ENCODE data around the gene MME. TPM values are rescaled to one million over a fixed set of nuclear protein-coding genes. Genes with fewer than 3 reads are reported as not detected.

The MME gene
- total and polyA plus RNA-seq, 2 of the 8 experiments (the other 6 are each of a cell fraction or from before 2014, with no cell fraction given), result 5.0 to 39.6 TPM

DNA sequence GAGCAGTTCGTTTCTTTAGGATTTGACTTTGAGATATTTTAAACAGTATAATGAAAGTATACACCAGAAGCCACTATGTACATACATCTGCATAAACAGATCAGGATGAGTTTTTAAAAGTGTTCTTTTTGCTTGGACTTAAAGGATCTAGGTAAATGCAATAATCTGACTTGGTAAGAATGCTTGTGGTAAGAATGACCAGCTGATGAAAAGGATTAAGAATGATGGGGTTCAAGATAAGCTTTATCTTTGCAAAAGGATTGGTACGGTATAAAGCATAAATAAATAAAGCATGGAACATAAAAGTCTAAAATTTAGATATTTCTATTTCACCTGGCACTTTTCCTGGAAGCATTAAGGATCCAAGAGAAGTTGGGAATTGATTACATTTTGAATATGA, 9.8 kb upstream of the MME start:
- no peak overlapping the region for H2AK5ac ChIP-seq (ENCODE audit: low read depth, low read length)
- no peak overlapping the region for H3K56ac ChIP-seq (replicated peaks; ENCODE audit: insufficient read length, low read depth, low read length)
- no peak overlapping the region for H2BK5ac ChIP-seq (ENCODE audit: low read depth, low read length)
- H2BK15ac ChIP-seq (ENCODE audit: low read length), result no peak overlapping the region
- H3K9ac ChIP-seq (replicated peaks in 1 of 4; ENCODE audit: extremely low read depth in 1 of 4, low read depth in 3 of 4, low read length in 3 of 4), result no peak overlapping the region
- no peak overlapping the region for H3K4me2 ChIP-seq (ENCODE audit: insufficient read depth in 1 of 2, low read depth in 2 of 2, low read length in 2 of 2)
- 88% methylated on average over 2 of the region's 2 CpGs; no CpG with 5 or more reads in 1 of the 2 experiments for WGBS, 2 experiments (ENCODE audit: extremely low coverage in 1 of 2, insufficient coverage in 1 of 2, insufficient read length in 1 of 2, insufficient replicate concordance in 2 of 2, low coverage in 1 of 2, low lambda C conversion rate in 2 of 2, missing lambda C conversion rate in 1 of 2)
- H3K4me1 ChIP-seq (replicated peaks in 1 of 4; ENCODE audit: control insufficient read depth in 3 of 4, insufficient read depth in 4 of 4, low read length in 3 of 4), result peaks cover 0 to 4% (median 0%) of the 10 kb centered on the region in 4 experiments; a peak in 1 of 7 replicates
- no peaks in the 10 kb centered on the region for H3K79me1 ChIP-seq (ENCODE audit: low read depth, low read length)
- 0 out of 4 replicates have a peak, but pooled peaks cover 0 to 3% of the 10 kb centered on the region in 2 experiments for H3K9me3 ChIP-seq (ENCODE audit: insufficient read depth in 2 of 2, low read depth in 1 of 2, low read length in 1 of 2)
- no peak overlapping the region for H3K4ac ChIP-seq (replicated peaks; ENCODE audit: insufficient read length, low read depth, low read length)
- ChIA-PET POLR2A (ENCODE audit: partially characterized antibody) (no interaction called here), CTCF (ENCODE audit: partially characterized antibody) (no interaction called here)
- no peak overlapping the region for H3K27ac ChIP-seq (ENCODE audit: low read depth, low read length)
- H3K27me3 ChIP-seq (replicated peaks in 1 of 4; ENCODE audit: control insufficient read depth in 3 of 4, extremely low read depth in 1 of 4, insufficient read depth in 3 of 4, low read length in 3 of 4), result no peaks in the 10 kb centered on the region
- no peak for DNase-seq (ENCODE audit: low read depth in 1 of 2, low spot score in 2 of 2)
- H3K36me3 ChIP-seq (ENCODE audit: control insufficient read depth in 2 of 4, insufficient read depth in 4 of 4, low read length in 3 of 4), result no peaks in the 10 kb centered on the region
- no peaks in the 10 kb centered on the region for H3K23me2 ChIP-seq (ENCODE audit: low read depth, low read length)
- no peak overlapping the region for H2BK12ac ChIP-seq (ENCODE audit: low read depth, low read length)
- no peak overlapping the region for H3K18ac ChIP-seq (ENCODE audit: extremely low read depth, low read length)
- no peak overlapping the region for H3K23ac ChIP-seq (ENCODE audit: insufficient read length)
- no peak overlapping the region for H3K4me3 ChIP-seq (ENCODE audit: extremely low read depth in 1 of 4, insufficient read depth in 2 of 4, low read depth in 3 of 4, low read length in 4 of 4)
- H3K79me2 ChIP-seq (ENCODE audit: control insufficient read depth in 1 of 2, insufficient read depth in 2 of 2, low read length in 2 of 2), result no peaks in the 10 kb centered on the region
- no peaks in the 10 kb centered on the region for H4K20me1 ChIP-seq (replicated peaks in 1 of 2; ENCODE audit: control insufficient read depth in 1 of 2, insufficient read depth in 2 of 2, low read length in 2 of 2)
- no peak overlapping the region for H3K14ac ChIP-seq (ENCODE audit: insufficient read length)
- no peak overlapping the region for H2BK20ac ChIP-seq (ENCODE audit: low read length)
- no peak overlapping the region for H2AFZ ChIP-seq (ENCODE audit: low read length)
- TF ChIP-seq CBX8 (IDR thresholded peaks at IDR 0.05; ENCODE audit: borderline replicate concordance, low read depth, low read length), result no peak
- no peak for TF ChIP-seq YY1 (IDR thresholded peaks at IDR 0.05; ENCODE audit: low read depth, low read length)
- TF ChIP-seq PHF8 (conservative IDR thresholded peaks at IDR 0.05; ENCODE audit: low read depth, low read length), result no peak
- no peak for TF ChIP-seq JUND (IDR thresholded peaks at IDR 0.05; ENCODE audit: low read length)
- no peak for TF ChIP-seq EGR1 (IDR thresholded peaks at IDR 0.05; ENCODE audit: borderline replicate concordance, low read depth, low read length)
- no peak for TF ChIP-seq SAP30 (IDR thresholded peaks at IDR 0.05; ENCODE audit: insufficient read depth, insufficient replicate concordance, low read length)
- TF ChIP-seq, protein P1, sequence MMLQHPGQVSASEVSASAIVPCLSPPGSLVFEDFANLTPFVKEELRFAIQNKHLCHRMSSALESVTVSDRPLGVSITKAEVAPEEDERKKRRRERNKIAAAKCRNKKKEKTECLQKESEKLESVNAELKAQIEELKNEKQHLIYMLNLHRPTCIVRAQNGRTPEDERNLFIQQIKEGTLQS (IDR thresholded peaks at IDR 0.05; ENCODE audit: insufficient read depth, low read depth, low read length), result no peak
- no peak for TF ChIP-seq CHD1 (IDR thresholded peaks at IDR 0.05; ENCODE audit: low read depth, low read length)
- TF ChIP-seq EZH2 (IDR thresholded peaks at IDR 0.05; ENCODE audit: low read depth, low read length, severe bottlenecking), result no peak
- TF ChIP-seq CHD2 (IDR thresholded peaks at IDR 0.05; ENCODE audit: low read length), result no peak
- no peak overlapping the region for H4K8ac ChIP-seq (ENCODE audit: extremely low read depth, insufficient read depth, low read length)
- H4K91ac ChIP-seq (replicated peaks; ENCODE audit: insufficient read length, low read length), result no peak overlapping the region
- no peak overlapping the region for H4K5ac ChIP-seq (ENCODE audit: insufficient read length, low read depth, low read length)
- no peak for FAIRE-seq
- H2BK120ac ChIP-seq (replicated peaks; ENCODE audit: low read depth, low read length), result no peak overlapping the region

Measured in H1 (cell line).